CD4-positive, alpha-beta T cell treated with Interleukin-15 for 1 hour (primary cell): ENCODE results near the gene SPP2.

Experiments used
- DNase-seq: peaks from one replicate; pipeline ENCODE4 v3.0.0-alpha.2; 2020

The SPP2 gene

GRCh38 chr2:234038076-234038802 lies 12.3 kb upstream of the SPP2 start:
- no peak for DNase-seq

DNA sequence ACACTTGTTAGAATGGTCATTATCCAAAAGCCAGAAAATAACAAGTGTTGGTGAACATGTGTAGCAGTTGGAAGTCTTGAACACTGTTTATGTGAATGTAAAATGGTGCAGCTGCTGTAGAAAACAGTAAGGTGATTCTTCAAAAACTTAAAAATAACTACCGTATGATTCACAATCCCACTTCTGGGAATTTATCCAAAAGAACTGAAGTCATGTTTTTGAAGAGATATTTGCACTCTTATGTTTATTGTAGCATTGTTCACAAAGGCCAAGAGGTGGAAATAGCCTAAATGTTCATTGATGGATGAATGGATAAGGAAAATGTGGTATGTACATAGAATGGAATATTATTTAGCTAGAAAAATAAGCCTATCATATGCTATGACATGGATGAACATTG lies 6.3 kb upstream of the SPP2 start:
- DNase-seq, result no peak

DNA sequence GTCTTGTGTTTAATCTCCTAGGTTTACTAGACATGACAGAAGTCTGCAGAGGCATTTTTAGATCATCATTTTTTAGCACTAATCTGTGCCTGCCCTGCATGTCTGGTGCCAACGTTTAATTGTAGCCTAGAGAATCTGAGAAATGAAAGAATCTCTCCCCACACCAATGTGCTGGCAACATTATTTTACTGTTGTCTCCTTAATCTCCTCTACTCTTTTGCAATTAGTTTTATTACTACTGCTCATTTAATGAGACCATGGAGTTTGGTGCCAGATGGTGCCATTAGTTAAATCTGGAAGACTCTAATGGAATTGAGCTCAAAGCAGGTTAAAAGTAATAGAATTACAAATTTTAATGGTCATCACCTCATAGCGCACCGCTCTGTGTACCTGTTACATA lies 4.0 kb upstream of the SPP2 start:
- DNase-seq, result no peak

GRCh38 chr2:234047361-234047760 lies 3.1 kb upstream of the SPP2 start:
- no peak for DNase-seq

GRCh38 chr2:234048049-234048448 lies 2.5 kb upstream of the SPP2 start:
- no peak for DNase-seq

- DNase-seq, result no peak
Observed at GRCh38 chr2:234051374-234052070, 1.0 kb downstream of the SPP2 start.

- DNase-seq, result no peak
Observed at GRCh38 chr2:234058881-234059280, 8.4 kb downstream of the SPP2 start.

DNA sequence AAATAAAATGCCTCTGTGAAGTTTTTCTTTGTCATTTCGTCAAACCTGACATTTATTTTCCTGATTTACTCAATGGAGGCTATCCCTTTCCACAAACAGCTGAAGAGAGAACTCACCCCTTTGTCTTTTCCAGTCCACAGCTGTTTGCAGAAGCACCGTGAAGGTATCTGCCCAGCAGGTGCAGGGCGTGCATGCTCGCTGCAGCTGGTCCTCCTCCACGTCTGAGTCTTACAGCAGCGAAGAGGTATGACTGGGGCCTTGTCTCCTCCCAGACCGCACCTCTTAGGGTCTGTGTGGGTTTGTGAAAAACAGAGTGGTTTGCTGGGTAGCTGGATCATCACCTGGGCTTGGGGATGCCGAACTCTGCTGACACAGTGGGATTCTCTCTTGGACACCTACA lies 9.7 kb downstream of the SPP2 start:
- DNase-seq, result no peak

- no peak for DNase-seq
Observed at GRCh38 chr2:234061624-234062257, 11.2 kb downstream of the SPP2 start.

DNA sequence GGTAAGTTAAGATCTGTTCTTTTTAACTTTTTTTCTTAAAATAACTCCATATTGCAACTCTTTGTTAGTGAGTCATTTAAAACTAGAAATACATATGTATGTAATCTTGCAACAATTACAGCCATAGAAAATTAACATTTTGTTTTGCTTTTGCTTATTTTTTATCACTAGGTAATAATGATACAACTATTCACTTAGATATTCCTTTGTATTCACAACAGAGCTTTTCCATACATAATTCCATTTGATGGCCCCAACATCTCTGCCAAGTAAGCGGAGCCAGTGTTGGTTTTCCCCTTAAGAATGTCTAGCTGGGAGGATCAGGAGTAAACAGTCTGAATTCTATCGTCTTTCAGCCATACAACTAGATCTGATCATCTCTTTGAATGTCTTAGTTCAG lies 16.1 kb downstream of the SPP2 start:
- DNase-seq, result no peak

- DNase-seq, result peak; percentile 18
Observed at GRCh38 chr2:234071664-234072063, 21.2 kb downstream of the SPP2 start.

DNA sequence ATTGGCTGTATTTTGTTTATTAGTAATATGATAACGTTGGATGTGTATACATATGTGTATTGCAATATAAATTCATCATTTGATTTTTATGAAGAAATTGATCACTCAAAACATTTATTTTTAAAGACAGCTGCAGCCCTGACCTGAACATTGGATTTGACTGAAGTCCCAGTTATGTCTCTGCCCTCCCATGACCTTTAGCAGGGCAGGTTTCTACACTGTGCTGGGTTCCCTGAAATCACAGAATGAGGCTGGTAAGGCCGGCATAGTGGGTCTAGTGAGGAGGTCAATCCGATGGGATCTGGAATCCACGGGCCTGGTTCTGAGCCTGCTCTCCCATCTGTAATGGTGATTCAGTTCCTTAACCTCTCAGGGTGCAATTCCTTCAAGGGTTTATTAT lies 22.0 kb downstream of the SPP2 start:
- no peak for DNase-seq

DNA sequence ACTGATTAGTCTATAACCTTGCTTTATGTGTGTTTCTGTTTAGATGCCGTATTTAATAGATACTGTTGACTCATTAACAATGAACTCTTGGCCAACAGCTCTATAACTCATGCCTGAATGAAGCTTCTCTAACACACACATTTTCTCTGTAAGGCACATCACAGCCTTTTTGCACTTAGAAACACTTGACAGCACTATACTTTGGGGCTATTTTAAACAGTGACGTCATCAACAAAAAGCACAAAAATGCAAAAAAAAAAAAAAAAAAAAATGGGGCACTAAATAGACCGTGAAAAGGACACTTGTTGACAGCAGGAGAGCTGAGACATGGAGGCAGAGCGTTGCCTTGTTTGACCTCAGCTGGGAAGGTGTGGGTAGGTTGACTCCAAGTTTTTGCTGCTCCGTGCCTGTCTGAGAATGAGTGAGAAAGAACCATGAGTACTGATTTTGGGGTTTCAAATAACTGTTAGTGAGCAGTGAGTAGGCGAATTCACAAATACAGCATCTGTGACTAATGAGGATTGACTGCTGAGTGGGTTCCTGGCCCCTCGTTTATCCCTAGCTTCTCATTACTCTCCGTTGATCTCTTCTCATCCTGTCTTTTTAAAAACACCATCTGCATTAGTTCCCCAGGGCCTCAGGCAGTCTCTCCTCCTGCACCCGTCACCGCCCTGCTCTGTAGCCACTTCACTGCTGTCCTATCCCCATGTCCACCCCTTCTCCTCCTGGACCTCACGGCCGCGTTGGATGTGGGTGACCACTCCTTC lies 24.4 kb downstream of the SPP2 start:
- no peak for DNase-seq

- no peak for DNase-seq
Observed at GRCh38 chr2:234075518-234075915, 25.0 kb downstream of the SPP2 start.

DNA sequence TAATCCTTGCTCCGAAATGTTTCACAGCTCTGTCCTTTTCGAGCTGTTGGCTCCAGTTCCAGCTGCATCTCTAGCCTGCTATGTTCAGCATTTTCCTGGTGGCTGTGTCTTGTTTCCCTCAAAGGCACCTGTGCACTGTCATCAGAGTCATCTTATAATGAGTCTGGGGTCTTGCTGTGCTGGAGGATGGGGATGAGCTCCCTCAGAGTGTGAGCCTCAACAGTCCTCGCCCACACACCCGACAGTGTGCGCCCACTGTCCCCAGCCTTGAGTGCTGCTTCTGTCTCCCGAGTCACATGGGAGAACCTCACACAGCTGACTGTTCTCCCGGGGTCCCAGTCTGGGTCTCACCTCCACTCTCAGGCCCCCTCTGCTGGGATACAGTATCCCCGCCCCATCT lies 25.4 kb downstream of the SPP2 start:
- DNase-seq, result no peak

GRCh38 chr2:234076451-234076850 lies 25.9 kb downstream of the SPP2 start:
- DNase-seq, result no peak

- no peak for DNase-seq
Observed at GRCh38 chr2:234078129-234078528, 27.6 kb downstream of the SPP2 start.

DNA sequence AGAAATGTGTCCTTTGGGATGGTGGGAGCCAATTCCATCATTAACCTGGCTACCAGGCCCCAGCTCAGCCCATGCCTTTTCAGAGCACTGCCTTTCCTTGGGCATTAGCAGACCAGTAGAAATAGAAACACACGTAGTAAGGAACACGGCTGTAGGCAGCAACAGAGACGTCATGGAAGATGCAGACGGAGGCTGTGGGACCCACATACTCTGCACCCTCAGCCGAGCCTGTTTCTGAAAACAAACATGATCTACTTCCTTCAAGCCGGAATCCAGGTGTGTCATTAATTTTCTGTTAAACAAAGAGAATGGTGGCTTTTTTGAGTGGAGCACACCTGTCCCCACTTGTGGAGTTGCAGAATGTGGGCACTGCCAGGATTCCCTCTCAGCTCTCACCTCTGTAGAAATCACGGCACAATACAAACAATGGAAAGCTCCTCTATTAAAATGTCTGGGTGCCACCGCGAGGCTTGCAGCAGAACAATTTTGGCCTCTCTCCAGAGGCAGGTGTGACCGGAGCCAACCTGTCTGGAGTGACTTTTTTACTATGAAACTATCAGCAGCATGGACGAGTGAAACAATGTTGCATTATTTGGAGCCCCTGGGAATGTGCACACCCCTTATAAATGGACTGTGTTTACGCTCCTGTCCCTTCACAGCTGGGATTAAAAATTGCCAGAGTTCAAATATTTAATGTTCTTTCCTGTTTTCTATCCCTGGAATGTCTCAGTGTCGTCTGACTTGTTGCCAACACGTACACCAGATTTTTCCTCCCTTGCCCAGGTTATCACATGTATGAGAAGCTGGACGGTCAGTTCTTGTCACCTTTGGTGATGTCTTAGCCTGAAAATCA lies 31.7 kb downstream of the SPP2 start:
- no peak for DNase-seq

DNA sequence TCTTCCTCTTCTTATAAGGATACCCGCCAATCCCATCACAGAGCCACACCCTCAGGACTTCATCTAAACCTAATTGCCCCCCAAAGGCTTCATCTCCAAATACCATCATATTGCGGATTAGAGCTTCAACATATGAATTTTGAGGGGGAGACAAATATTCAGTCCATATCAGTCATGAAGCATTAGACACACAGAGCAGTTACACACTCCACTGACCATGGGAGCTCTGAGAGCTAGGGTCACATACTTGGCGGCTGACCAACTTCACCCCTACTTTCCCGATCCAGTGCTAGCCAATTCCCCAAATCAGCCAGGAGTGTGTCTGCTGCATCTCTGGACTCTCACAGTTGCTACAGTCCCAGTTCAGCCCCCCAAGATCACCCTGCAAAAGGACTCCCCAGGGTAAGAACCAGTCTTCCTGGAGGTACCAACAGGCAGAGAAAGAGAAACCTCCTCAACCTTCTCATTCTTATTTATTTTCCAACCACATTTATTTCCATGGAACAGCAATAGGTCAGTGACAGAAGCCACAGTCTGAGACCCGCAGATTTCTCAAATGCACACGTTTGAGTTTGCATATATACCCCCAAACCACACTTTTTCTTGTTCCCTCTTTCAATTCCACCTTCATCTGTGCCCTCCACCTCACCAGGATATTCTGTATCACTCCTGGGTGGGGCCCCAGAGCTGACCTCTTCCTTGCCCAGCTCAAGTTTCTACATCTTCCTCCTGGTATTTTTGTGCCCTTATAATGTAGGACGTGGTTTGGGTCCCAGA lies 33.3 kb downstream of the SPP2 start:
- DNase-seq, result no peak

DNA sequence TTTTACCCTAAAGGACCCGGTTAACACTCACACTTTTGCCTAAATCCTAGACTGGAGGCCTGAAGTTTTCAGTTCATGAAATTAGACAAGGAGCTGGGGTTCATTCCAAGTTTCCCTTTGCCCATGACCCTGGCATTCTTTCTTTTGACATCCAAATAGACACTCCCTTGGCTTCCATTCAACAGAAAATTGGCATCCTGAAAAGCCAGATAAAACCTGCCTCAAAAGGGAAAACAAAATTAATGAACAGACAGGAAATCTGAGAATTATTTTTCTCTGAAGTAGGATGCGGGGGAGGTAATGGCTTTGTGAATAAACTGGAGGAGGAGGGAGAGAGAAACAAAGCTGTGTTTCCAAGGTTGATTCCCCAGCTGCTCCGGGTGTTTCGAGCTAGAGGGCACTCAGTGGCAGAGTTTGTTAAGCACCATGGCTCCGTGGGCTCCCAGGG lies 41.0 kb downstream of the SPP2 start:
- no peak for DNase-seq

- DNase-seq, result no peak
Observed at GRCh38 chr2:234091883-234092282, 41.4 kb downstream of the SPP2 start.

GRCh38 chr2:234092344-234092743 lies 41.8 kb downstream of the SPP2 start:
- no peak for DNase-seq
